ENCODE data around the gene TXLNA.

Gene TXLNA

DNA sequence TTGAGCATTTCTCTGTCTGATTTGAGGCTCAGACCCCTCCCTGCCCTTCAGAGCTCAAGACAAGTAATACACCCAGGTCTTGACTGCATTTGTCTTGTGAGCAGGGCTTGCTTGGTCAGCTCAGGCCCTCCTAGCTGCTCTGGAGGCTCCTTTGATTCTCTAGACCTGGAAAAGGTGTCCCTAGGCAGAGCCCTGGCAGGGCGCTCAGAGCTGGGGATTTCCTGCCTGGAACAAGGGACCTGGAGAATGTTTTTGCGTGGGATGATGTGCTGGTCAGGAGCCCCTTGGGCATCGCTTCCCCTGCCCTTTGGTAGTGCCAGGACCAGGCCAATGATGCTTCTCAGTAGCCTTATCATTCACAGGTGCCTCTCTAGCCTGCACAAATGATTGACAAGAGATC, 16.1 kb downstream of the TXLNA start:
- peaks cover 9% of the 10 kb centered on the region; the same call in 1 of the 2 replicates for H3F3A ChIP-seq (ENCODE audit: control insufficient read depth, insufficient read depth)
- H3K4me1 ChIP-seq (ENCODE audit: control insufficient read depth, low read length), result peaks cover 17% of the 10 kb centered on the region
- H3K27ac ChIP-seq (ENCODE audit: low read depth, low read length), result no peak overlapping the region
- no peaks in the 10 kb centered on the region for H4K20me1 ChIP-seq (ENCODE audit: control insufficient read depth, insufficient read depth, low read depth, low read length)
- H3K9me2 ChIP-seq (replicated peaks; ENCODE audit: control insufficient read depth, low read length), result no peaks in the 10 kb centered on the region
- TF ChIP-seq, protein P1, sequence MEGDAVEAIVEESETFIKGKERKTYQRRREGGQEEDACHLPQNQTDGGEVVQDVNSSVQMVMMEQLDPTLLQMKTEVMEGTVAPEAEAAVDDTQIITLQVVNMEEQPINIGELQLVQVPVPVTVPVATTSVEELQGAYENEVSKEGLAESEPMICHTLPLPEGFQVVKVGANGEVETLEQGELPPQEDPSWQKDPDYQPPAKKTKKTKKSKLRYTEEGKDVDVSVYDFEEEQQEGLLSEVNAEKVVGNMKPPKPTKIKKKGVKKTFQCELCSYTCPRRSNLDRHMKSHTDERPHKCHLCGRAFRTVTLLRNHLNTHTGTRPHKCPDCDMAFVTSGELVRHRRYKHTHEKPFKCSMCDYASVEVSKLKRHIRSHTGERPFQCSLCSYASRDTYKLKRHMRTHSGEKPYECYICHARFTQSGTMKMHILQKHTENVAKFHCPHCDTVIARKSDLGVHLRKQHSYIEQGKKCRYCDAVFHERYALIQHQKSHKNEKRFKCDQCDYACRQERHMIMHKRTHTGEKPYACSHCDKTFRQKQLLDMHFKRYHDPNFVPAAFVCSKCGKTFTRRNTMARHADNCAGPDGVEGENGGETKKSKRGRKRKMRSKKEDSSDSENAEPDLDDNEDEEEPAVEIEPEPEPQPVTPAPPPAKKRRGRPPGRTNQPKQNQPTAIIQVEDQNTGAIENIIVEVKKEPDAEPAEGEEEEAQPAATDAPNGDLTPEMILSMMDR (IDR thresholded peaks at IDR 0.05; ENCODE audit: low read depth, low read length, poor library complexity, severe bottlenecking), result no peak
- no peak for TF ChIP-seq EZH2phosphoT487 (IDR thresholded peaks at IDR 0.05; ENCODE audit: borderline replicate concordance, low read length)
- no peaks in the 10 kb centered on the region for H3K79me2 ChIP-seq (ENCODE audit: control insufficient read depth, low read length)
- H3K9me3 ChIP-seq (ENCODE audit: control insufficient read depth, insufficient read depth, low read length), result no peaks in the 10 kb centered on the region
- H3K27me3 ChIP-seq (ENCODE audit: control insufficient read depth, low read length), result no peaks in the 10 kb centered on the region
- peaks cover 78% of the 10 kb centered on the region for H3K36me3 ChIP-seq (ENCODE audit: control insufficient read depth, low read length)
- no peak overlapping the region for H3K4me3 ChIP-seq (ENCODE audit: low read length)
- H3K4me2 ChIP-seq (ENCODE audit: low read length), result no peak overlapping the region

DNA sequence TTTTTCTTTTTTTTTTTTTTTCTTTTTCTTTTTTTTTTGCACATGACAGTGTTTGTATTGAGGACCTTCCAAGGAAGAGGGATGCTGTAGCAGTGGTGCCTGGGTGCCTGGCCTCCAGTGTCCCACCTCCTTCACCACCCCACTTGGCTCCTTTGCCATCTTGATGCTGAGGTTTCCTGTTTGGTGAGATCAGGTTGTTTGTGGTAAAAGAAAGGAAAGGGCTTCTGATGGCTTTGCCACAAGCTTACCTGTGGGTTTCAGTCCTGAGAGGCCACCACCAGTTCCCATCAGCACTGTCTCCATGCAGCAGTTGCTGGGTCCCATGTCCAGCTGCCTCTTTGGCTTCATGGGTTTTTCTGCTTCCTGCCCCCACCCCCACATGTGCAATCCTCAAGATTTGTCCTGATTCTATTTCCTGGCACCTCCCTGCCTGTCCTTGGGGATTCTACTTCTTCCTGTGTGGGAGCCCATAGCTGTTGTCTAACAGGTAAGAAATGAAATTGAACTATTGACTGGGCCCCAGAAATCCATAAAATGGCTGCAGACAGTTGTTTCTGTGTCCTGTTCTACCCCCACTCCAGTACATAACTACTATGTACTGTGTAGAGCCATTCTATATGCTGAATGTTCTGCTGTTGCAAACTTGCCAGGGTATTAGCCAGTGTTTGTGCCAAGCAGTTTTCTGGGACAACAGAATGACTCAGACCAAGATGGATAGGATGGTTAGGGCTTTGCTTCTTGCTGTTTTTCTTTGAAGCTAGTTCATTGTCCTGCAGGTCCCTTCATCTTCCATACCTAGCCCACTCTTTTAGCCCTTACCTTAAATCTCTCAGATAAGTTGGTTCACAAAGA, 16.7 kb downstream of the TXLNA start:
- Histone ChIP-seq H3K4me2 (ENCODE audit: low read length) (no peak overlapping the region), H3K79me2 (ENCODE audit: control insufficient read depth, low read length) (no peaks in the 10 kb centered on the region), H3K27ac (ENCODE audit: low read depth, low read length) (no peak overlapping the region), H4K20me1 (ENCODE audit: control insufficient read depth, insufficient read depth, low read depth, low read length) (no peaks in the 10 kb centered on the region), H3F3A (ENCODE audit: control insufficient read depth, insufficient read depth) (peaks cover 9% of the 10 kb centered on the region; the same call in 1 of the 2 replicates), H3K4me3 (ENCODE audit: low read length) (no peak overlapping the region), H3K27me3 (ENCODE audit: control insufficient read depth, low read length) (no peaks in the 10 kb centered on the region), H3K36me3 (ENCODE audit: control insufficient read depth, low read length) (peaks cover 73% of the 10 kb centered on the region), H3K9me3 (ENCODE audit: control insufficient read depth, insufficient read depth, low read length) (no peaks in the 10 kb centered on the region), H3K9me2 (replicated peaks; ENCODE audit: control insufficient read depth, low read length) (no peaks in the 10 kb centered on the region), H3K4me1 (ENCODE audit: control insufficient read depth, low read length) (peaks cover 22% of the 10 kb centered on the region)
- TF ChIP-seq EZH2phosphoT487 (IDR thresholded peaks at IDR 0.05; ENCODE audit: borderline replicate concordance, low read length), result no peak
- TF ChIP-seq, protein P1 (IDR thresholded peaks at IDR 0.05; ENCODE audit: low read depth, low read length, poor library complexity, severe bottlenecking), result no peak

DNA sequence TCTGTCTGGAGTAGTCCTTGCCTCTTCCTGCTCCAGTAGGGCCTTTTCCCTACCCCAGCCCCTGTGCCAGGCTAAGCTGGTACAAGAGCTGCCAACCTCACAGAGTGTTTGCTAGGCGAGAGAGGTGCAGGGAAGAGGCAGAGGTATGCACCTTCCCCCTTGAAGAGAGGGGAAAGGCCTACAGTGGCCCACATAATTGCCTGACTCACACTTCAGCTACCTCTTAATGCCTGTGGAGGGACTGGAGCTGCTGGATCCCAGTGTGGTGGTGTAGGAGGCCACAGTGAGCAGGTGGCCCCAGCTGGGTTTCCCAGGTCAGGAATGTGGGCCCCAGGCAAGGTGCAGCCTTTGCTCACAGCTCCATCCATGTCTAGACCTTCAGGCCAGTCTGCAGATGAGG, 17.6 kb downstream of the TXLNA start:
- Histone ChIP-seq H3K36me3 (ENCODE audit: control insufficient read depth, low read length) (peaks cover 64% of the 10 kb centered on the region), H3K9me3 (ENCODE audit: control insufficient read depth, insufficient read depth, low read length) (no peaks in the 10 kb centered on the region), H3K4me1 (ENCODE audit: control insufficient read depth, low read length) (peaks cover 31% of the 10 kb centered on the region), H3F3A (ENCODE audit: control insufficient read depth, insufficient read depth) (peaks cover 9% of the 10 kb centered on the region; the same call in 1 of the 2 replicates), H3K79me2 (ENCODE audit: control insufficient read depth, low read length) (no peaks in the 10 kb centered on the region), H3K4me3 (ENCODE audit: low read length) (no peak overlapping the region), H3K27ac (ENCODE audit: low read depth, low read length) (no peak overlapping the region), H3K4me2 (ENCODE audit: low read length) (no peak overlapping the region), H3K27me3 (ENCODE audit: control insufficient read depth, low read length) (no peaks in the 10 kb centered on the region), H4K20me1 (ENCODE audit: control insufficient read depth, insufficient read depth, low read depth, low read length) (no peaks in the 10 kb centered on the region), H3K9me2 (replicated peaks; ENCODE audit: control insufficient read depth, low read length) (no peaks in the 10 kb centered on the region)
- TF ChIP-seq, protein P1 (IDR thresholded peaks at IDR 0.05; ENCODE audit: low read depth, low read length, poor library complexity, severe bottlenecking), result no peak
- TF ChIP-seq EZH2phosphoT487 (IDR thresholded peaks at IDR 0.05; ENCODE audit: borderline replicate concordance, low read length), result no peak

Measured in DOHH2 (cell line).